ENCODE results near the gene CACTIN.

Gene CACTIN

GRCh38 chr19:3608079-3608641 lies 18.4 kb downstream of the CACTIN start:
- no peak for DNase-seq

DNA sequence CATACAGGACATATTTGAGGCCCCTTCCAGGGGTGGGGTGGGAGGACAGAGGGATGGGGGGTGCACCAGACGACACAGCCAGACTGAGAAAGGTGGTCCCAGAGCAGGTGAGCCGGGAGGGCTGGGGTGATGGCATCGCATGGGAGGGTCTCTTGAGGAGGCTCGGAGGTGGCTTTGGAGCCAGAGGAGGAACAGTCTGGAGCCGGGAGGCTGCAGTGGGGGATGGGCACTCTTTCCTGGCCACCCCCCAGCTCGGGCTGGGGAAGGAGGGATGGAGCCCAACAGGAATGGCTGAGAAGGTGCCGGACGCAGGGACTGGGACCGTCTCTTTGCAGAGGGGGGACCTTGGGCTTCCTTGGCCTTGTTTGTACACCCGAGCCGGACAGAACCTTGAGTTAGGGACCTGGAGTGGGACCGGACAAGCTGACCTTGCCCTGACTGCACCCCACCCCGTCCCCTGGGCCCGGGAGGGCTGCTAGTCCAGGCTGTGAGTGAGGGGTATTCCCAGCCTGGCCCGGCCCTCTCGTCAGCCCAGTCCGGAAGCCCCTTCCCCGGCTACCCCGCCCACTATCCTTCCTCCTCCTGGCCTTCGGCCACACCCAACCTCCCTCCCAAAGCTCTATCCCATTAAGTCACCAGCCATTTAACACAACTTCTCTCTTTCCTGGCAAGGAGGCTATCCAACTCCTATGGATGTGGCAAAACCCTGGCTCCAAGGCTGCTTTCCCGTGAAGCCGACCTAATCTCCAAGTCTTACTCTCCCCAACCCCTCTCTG lies 19.1 kb downstream of the CACTIN start:
- no peak for DNase-seq

- no peak for DNase-seq
Measured at GRCh38 chr19:3606690-3607289, 19.8 kb downstream of the CACTIN start, which contains the start of gene TBXA2R. TBXA2R (minus strand) TSS chr19:3606875; CDS start chr19:3600634, 6,241 bp downstream.

GRCh38 chr19:3606174-3606689 lies 20.4 kb downstream of the CACTIN start:
- no peak for DNase-seq

DNA sequence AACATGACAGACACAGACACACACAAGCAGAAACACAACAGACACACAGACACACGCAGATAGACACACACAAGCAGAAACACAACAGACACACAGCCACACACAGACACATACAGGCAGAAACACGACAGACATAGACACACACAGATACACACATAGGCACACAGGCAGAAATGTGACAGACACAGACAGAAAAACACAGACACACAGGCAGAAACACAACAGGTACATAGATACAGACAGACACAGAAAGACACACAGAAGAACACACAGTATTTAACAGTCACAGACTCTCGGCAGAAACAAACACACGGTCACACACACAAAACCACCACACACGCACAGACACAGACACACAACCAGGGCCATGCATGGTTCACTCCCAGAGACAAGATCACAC lies 20.8 kb downstream of the CACTIN start:
- DNase-seq = no peak

GRCh38 chr19:3605361-3605760 lies 21.2 kb downstream of the CACTIN start:
- DNase-seq = no peak

DNA sequence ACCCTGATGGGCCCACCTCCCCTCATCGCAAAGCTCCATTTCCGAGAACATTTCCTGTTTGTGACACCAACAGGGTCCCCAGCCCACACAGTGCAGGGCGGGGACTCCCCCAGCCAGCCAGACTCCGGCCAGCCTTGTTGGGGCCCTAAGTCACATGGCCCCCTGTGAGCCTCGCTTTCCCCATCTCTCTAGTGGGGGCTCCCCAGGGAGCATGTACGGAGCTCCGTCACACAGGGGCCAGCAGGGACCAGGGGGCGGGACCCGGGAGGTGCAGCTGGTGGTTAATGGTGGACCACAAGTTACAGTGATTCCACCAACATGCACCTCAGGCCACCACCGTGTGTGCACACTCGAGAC lies 21.6 kb downstream of the CACTIN start:
- DNase-seq = no peak

DNA sequence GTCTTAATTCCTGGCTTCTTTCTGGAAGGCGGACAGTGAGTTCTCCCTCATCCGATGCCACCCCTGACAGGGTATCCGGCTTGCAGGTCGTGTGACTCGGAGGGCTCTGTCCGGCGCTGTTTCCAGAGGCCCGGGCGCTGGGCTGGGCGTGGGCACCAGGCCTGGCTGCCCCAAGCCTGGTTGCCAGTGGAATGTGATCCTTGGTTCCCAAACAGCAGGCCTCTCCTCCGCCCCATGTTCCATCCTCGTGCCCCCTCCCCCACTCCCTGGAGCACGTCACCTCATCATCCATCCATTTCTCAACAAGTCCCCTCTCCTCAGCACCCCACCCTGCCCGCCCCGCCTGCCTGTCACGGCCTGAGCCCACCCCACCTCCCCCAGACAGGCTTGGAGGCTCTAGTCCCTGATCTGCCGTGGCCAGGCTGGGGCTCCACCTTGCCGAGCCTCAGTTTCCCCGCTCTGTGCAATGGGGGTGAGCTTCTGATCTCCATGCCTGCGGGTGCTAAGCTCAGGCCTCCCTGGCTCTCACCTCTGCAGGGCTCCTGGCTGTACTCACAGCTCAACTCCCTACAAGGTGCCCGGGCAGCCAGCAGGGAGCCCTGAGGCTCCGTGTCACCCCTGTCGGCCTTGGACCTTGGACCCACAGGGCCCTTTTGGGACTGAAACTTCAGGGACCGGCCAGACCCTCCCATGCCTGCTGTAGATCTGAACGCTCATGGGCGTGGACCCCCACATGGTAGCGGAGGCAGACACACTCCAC lies 22.2 kb downstream of the CACTIN start:
- DNase-seq = no peak

GRCh38 chr19:3603121-3603811 lies 23.3 kb downstream of the CACTIN start:
- DNase-seq = no peak

- DNase-seq = no peak
Measured at GRCh38 chr19:3601021-3601420, 25.6 kb downstream of the CACTIN start.

DNA sequence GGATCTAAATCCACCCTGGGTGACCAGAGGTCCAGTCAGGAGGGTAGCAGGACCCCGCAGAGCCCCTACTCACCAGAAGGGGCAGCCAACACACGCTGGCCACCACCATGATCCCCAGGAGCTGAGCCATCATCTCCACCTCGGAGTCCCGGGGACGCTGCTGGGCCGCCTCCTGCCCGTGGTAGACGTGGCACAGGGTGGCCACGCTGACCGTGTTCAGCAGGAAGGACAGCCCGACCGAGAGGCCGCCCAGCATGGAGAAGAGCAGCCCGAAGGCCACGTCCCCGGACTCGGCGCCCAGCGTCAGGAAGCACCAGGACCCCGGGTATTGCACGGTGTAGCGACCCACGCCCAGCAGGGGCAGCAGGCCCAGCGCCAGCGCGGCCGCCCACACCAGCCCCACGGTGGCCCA lies 26.8 kb downstream of the CACTIN start:
- DNase-seq = no peak

DNA sequence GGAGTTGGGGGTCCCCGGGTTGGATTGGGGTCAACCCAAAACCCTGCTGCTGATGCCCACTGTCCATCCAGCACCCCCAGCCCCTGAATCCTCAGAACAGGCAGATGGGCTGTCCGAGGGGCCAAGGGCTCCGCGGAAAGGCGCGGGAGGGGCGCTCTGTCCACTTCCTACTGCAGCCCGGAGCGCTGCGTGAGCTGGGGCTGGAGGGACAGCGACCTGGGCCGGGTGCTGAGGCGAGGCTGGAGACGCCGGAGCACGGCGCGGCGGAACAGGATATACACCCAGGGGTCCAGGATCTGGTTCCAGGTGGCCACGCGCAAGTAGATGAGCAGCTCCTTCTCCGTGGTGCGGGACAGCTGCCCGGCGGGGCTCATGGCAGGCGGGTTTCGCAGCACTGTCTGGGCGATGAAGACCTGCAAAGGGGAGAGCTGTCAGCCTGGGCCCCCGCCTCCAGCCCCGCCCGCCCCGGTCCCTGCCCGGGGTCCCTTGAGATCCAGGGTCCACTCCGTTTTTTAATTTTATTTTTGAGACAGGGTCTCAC lies 31.0 kb downstream of the CACTIN start:
- no peak for DNase-seq

DNA sequence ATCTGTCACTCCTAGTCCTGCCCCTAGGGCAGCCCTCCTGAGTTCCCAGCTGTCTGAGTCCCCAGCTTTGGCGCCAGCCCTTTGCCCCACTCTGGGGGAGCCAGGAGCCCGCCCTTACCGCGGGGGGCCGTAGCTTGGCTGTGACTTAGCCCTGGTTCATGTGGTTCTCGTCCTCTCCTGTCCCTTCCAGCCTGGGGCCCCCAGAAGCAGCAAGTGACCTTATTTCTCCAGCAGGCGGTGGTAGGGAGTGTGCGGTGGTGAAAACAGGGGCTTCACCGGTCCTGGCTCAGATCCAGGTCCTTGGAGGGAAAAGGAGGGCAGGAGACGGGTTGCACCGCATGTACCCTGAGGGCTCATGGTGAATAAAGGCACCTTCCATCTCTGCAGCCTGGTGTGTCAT lies 33.4 kb downstream of the CACTIN start:
- DNase-seq = no peak

DNA sequence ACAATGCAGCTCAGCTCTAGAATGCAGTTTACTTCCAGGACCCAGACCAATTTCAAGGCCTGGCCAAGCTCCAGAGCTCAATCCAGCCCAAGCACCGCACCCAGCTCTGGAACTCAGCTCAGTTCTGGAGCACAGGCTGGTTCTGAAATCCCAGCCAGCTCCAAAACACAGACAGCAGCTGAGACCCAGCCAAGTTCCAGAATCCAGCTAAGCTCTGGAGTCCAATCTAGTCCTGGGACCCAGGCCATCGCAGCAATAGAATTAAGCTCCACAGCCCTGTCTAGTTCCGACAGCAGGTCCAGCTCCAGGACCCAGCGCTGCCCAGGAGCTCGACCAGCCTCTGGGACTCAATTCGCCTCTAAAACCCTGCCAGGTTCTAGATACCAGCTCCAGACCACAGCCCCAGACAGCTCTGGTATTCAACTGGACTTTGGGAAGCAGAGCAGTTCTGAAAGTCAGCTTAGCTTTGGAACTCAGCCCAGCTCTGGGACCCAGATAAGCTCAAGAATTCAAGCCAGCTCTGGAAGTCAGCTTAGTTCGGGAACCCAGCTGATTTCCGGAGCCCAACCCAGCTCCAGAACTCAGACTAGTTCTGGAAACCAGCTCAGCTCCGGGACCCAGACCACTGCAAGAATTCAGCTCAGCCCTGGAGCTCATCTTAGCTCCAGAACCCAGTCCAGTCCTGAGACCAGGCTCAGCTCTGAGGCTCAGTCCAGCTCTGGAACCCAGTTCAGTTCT lies 34.5 kb downstream of the CACTIN start:
- no peak for DNase-seq

GRCh38 chr19:3590991-3591659 lies 35.5 kb downstream of the CACTIN start:
- DNase-seq = no peak

- no peak for DNase-seq
Measured at GRCh38 chr19:3589949-3590348, 36.6 kb downstream of the CACTIN start.

- DNase-seq = no peak
Measured at GRCh38 chr19:3589439-3589838, 37.2 kb downstream of the CACTIN start.

GRCh38 chr19:3586707-3587346 lies 39.8 kb downstream of the CACTIN start:
- DNase-seq = no peak

GRCh38 chr19:3586127-3586626 lies 40.4 kb downstream of the CACTIN start:
- no peak for DNase-seq
